Choroid plexus epithelial cell (primary cell): ENCODE data around the gene MTHFD2L.

Experiments
- DNase-seq: peaks from one replicate; pipeline ENCODE4 v3.0.0-alpha.2; 2010; ENCODE audit warnings: low read depth
- H3K4me3 ChIP-seq: 2 replicates; pipeline ENCODE4 v1.5.1; 2011; ENCODE audit warnings: low read depth, mild to moderate bottlenecking, control low read depth, low read length, moderate library complexity
- TF ChIP-seq, protein P1 (sequence below): conservative IDR thresholded peaks from 2 replicates; pipeline ENCODE4 v1.5.1; 2011; ENCODE audit warnings: low read depth, mild to moderate bottlenecking, control low read depth, inconsistent platforms, low read length, moderate library complexity

Gene MTHFD2L

GRCh38 chr4:74319470-74319869 is 161.6 kb downstream of the MTHFD2L start:
- H3K4me3 ChIP-seq: no peak overlapping the region
- TF ChIP-seq, protein P1, sequence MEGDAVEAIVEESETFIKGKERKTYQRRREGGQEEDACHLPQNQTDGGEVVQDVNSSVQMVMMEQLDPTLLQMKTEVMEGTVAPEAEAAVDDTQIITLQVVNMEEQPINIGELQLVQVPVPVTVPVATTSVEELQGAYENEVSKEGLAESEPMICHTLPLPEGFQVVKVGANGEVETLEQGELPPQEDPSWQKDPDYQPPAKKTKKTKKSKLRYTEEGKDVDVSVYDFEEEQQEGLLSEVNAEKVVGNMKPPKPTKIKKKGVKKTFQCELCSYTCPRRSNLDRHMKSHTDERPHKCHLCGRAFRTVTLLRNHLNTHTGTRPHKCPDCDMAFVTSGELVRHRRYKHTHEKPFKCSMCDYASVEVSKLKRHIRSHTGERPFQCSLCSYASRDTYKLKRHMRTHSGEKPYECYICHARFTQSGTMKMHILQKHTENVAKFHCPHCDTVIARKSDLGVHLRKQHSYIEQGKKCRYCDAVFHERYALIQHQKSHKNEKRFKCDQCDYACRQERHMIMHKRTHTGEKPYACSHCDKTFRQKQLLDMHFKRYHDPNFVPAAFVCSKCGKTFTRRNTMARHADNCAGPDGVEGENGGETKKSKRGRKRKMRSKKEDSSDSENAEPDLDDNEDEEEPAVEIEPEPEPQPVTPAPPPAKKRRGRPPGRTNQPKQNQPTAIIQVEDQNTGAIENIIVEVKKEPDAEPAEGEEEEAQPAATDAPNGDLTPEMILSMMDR: no peak
- no peak for DNase-seq

DNA sequence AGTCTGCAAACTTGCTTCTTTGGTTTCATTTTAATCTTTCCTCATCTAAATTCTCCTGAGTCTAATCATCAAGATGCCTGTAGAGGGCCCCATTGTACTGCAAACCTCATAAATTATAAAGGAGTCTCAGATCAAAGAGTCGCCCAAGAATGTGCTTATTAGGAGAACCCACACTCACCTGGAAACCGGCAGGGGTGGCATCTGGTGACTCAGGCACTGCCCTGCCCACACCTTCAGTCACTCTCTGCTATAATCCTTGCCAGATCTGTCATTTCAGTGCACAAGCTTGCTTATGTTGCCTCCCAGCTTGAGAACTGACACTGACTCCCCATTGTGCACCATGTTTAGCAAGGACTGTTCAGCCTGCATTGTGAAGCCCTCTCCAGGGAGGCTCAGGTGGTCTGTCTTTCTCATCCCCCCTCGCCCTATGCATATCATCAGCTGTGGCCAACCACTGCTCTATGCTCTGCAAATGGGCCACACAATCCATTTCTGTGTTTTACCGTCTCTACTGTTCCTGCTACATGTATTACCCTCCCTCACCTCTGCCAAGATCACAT is 162.7 kb downstream of the MTHFD2L start:
- peak overlapping the region; percentile 22 for H3K4me3 ChIP-seq
- TF ChIP-seq, protein P1: peak; percentile 69
- peak; percentile 82 for DNase-seq

- DNase-seq: no peak
- H3K4me3 ChIP-seq: no peak overlapping the region
- TF ChIP-seq, protein P1: no peak
These were observed 164.4 kb downstream of the MTHFD2L start for GRCh38 chr4:74322301-74322700.

DNA sequence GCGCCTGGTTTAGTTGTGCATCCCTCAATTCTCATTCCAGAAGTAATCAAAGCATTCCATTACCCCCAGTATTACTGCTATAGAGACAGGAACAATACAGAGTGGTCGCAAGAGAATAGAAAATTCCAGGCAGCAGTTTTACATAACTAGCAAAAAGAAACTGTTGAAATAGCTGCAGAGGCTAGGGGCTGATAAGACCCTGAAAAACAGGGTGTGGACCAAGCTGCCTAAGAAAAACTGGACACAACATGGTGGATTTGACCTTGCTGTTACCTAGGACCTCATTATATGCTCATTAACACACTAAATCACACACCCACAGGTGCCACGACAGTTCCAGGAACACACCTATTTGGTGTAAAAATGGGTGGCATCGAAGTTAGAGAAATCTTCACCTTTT is 165.7 kb downstream of the MTHFD2L start:
- H3K4me3 ChIP-seq: no peak overlapping the region
- TF ChIP-seq, protein P1: no peak
- no peak for DNase-seq

- no peak overlapping the region for H3K4me3 ChIP-seq
- TF ChIP-seq, protein P1: no peak
- no peak for DNase-seq
These were observed 166.3 kb downstream of the MTHFD2L start for GRCh38 chr4:74324262-74324661.

- no peak for DNase-seq
- TF ChIP-seq, protein P1: no peak
- H3K4me3 ChIP-seq: no peak overlapping the region
These were observed 168.0 kb downstream of the MTHFD2L start for GRCh38 chr4:74325886-74326285.

- no peak for DNase-seq
- H3K4me3 ChIP-seq: no peak overlapping the region
- TF ChIP-seq, protein P1: no peak
These were observed 169.8 kb downstream of the MTHFD2L start for GRCh38 chr4:74327762-74328161.
